HG03469 (cell line): Measurements from ENCODE around the gene UBE2R2.
"Not testable (repeated sequence)": the region's sequence is repeated elsewhere in the genome, so short reads cannot be mapped to it uniquely, and the experiment has no call there.

ENCODE experiments used
- ATAC-seq: cut with Tn5 transposase; IDR thresholded peaks from one replicate; pipeline ENCODE4 v1.9.1; 2021; ENCODE audit warnings: mild to moderate bottlenecking, moderate library complexity, moderate number of reproducible peaks; ENCODE audit not compliant: unreplicated experiment

The UBE2R2 gene

GRCh38 chr9:33816327-33817252, at the start of gene UBE2R2:
UBE2R2 (plus strand) TSS chr9:33817160; CDS start chr9:33817758, 598 bp downstream.
- ATAC-seq: peak; percentile 28

- ATAC-seq: not testable (repeated sequence)
These were observed 46.6 kb upstream of the UBE2R2 start for GRCh38 chr9:33770156-33770880.

GRCh38 chr9:33773135-33773534, 43.8 kb upstream of the UBE2R2 start:
- not testable (repeated sequence) for ATAC-seq

DNA sequence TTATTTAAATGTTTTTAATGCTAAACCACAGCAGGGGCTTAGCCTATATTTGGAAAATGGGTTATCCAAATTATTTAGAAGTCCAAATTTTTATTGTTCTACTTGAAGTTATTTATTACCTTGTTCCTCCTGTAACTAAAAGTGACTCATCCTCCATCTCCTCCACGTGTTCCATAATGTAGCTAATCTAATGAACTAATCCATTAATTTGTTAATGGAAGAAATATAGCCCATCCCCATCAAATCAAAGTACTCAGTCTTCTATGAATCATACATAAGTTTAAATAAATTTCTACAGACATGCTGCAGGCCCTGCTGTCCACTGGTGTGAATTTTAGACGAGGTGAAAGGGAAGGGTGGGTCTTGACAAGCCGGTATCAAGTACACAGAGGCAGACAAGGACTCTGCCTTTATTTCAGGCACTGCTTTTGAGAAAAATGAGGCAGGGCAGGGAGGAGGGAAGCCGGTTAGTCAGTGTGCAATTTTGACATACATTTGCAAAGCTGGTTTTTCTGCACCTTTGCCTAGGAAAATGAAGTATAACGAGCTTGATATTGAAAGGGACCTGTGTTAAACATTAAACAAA, 42.8 kb upstream of the UBE2R2 start:
- ATAC-seq: not testable (repeated sequence)

DNA sequence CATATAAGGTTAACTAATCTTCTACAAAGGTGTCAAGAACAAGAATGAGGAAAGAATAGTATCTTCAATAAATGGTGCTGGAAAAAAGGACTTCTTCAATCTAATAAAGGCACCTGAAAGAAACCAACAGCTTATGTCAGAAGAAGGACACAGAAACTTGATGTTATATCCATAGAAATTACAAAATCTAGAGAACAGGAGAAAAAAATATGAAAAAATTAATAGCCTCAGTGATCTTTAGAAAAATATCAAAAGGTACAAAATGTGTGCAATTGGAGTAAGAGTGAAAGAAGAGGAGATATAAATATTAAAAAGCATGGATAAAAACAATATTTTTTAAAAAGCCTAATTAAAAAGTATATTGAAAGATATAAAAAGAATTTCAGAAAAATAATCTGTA, 40.4 kb upstream of the UBE2R2 start:
- no peak for ATAC-seq

- no peak for ATAC-seq
These were observed 38.1 kb upstream of the UBE2R2 start for GRCh38 chr9:33778700-33779351.

- ATAC-seq: no peak
These were observed 36.7 kb upstream of the UBE2R2 start for GRCh38 chr9:33780276-33780675.

- ATAC-seq: no peak
These were observed 35.2 kb upstream of the UBE2R2 start for GRCh38 chr9:33781736-33782135.

- no peak for ATAC-seq
These were observed 34.4 kb upstream of the UBE2R2 start for GRCh38 chr9:33782395-33783152.

- no peak for ATAC-seq
These were observed 31.0 kb upstream of the UBE2R2 start for GRCh38 chr9:33785914-33786313.

GRCh38 chr9:33786681-33787080, 30.3 kb upstream of the UBE2R2 start:
- ATAC-seq: no peak

GRCh38 chr9:33787839-33788238, 29.1 kb upstream of the UBE2R2 start:
- no peak for ATAC-seq

DNA sequence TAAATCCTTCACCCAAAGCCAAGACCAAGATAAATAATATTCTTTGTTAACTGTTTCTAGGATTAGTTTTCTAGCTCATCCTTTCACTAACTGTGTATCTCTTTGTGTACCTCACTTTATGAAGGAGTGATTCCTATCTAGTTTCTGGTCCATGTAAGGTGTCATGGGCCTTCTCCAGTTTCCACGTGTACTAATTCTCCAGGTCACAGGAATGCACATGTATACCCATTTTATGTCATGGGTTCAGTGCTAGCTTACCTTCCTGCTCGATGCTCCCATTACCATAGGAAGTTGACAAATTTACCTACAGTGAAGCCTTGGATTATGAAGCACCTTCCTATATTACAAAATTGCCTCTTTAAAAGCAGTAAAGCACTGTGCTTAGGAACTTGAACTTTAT, 27.5 kb upstream of the UBE2R2 start:
- ATAC-seq: not testable (repeated sequence)

DNA sequence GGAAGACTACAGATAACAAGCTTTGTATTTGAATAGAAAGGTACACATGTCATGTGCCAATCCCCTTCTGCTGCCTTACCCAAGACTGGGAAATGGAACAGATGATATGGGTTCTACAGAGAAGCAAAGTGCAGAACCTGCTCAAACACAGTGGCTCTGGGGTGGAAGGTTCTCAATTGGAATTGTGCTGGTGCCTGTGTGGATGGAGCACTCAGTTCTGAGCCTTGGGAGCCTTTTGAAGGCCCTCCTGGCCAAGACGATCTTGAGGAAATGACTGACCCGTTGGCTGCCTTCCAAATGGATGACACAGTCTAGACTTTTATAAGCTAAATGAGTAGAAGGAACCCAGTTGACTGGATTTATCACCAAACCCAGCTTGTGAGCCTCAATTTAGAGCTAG, 25.8 kb upstream of the UBE2R2 start:
- no peak for ATAC-seq

GRCh38 chr9:33793496-33793895, 23.5 kb upstream of the UBE2R2 start:
- not testable (repeated sequence) for ATAC-seq

GRCh38 chr9:33794560-33794959, 22.4 kb upstream of the UBE2R2 start:
- ATAC-seq: no peak

DNA sequence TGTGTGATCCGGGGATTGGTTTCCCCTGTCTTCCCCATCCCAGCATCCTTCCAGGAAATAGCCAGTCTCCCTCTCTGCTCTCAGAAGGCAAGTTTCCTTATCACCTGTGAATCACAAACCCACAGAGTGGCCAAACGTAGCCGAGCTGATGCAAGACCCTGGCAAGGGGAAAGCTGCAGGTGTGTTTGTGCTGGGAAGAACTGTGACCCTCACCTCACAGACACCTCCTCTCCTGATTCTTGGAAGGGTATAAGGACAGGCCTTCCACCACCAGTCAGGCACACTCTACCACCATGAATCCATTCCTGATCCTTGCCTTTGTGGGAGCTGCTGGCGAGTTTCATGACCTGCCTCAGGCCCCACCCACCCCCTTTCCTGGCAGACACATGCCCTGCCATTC, 21.7 kb upstream of the UBE2R2 start, which contains the start of gene PRSS3:
PRSS3 (plus strand) TSS at position 281 of the 400 bp plus-strand sequence; CDS start at position 294, 13 bp downstream.
- no peak for ATAC-seq

- no peak for ATAC-seq
These were observed 21.1 kb upstream of the UBE2R2 start for GRCh38 chr9:33795819-33796218.

DNA sequence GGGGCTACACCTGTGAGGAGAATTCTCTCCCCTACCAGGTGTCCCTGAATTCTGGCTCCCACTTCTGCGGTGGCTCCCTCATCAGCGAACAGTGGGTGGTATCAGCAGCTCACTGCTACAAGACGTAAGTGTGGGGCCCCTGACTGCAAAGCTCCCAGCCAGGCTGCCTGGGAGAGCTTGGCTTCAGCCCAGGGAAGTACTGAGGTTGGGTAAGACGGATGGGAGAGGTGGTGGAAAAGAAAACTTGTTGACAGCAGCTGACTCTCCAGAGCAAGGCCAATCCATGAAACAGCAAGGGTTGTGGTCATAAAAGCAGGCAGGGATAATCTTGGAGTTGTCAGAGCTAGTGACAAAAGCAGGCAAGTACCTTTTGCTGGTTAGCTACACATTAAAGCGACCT, 20.3 kb upstream of the UBE2R2 start:
- ATAC-seq: not testable (repeated sequence)

DNA sequence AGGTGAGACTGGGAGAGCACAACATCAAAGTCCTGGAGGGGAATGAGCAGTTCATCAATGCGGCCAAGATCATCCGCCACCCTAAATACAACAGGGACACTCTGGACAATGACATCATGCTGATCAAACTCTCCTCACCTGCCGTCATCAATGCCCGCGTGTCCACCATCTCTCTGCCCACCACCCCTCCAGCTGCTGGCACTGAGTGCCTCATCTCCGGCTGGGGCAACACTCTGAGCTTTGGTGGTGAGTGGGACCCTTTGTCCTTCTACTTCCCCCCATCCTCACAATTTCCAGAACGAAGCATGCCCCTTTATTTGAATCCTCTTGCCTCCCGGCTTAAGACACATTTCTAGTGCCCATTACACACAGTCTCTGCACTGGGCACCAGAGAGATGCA, 19.1 kb upstream of the UBE2R2 start:
- ATAC-seq: no peak
